ENCODE measurements around the gene PPP1R12C.

Gene PPP1R12C

GRCh38 chr19:55041627-55042343, 75.7 kb downstream of the PPP1R12C start:
- no peak for DNase-seq

- DNase-seq, result no peak
These were observed 76.2 kb downstream of the PPP1R12C start for GRCh38 chr19:55041244-55041626.

Data from SIG-M5 (cell line).